GM19397 (cell line): Measurements from ENCODE around the gene NHERF1.

Source experiments
- ATAC-seq: cut with Tn5 transposase; IDR thresholded peaks from one replicate; pipeline ENCODE4 v1.9.1; 2021; ENCODE audit warnings: mild to moderate bottlenecking, moderate library complexity; ENCODE audit not compliant: unreplicated experiment

NHERF1 gene

GRCh38 chr17:74732042-74732867 is 16.2 kb upstream of the NHERF1 start:
- no peak for ATAC-seq

- ATAC-seq = no peak
Measured at GRCh38 chr17:74733365-74734122, 14.9 kb upstream of the NHERF1 start.

- no peak for ATAC-seq
Measured at GRCh38 chr17:74734256-74734655, 14.2 kb upstream of the NHERF1 start.

GRCh38 chr17:74736513-74737298 is 11.7 kb upstream of the NHERF1 start, which contains the start of gene RAB37:
Gene RAB37 (plus strand): TSS chr17:74737256. CDS start chr17:74737273, 17 bp downstream.
- no peak for ATAC-seq

- ATAC-seq = no peak
Measured at GRCh38 chr17:74737299-74738050, 11.0 kb upstream of the NHERF1 start.

- ATAC-seq = no peak
Measured at GRCh38 chr17:74738051-74738996, 10.1 kb upstream of the NHERF1 start.

- no peak for ATAC-seq
Measured at GRCh38 chr17:74739227-74739831, 9.1 kb upstream of the NHERF1 start.

GRCh38 chr17:74740173-74740572 is 8.3 kb upstream of the NHERF1 start:
- ATAC-seq = no peak

- ATAC-seq = no peak
Measured at GRCh38 chr17:74740641-74741387, 7.6 kb upstream of the NHERF1 start.

- ATAC-seq = peak; percentile 50
Measured at GRCh38 chr17:74742153-74742515, 6.3 kb upstream of the NHERF1 start.

GRCh38 chr17:74742978-74743545 is 5.4 kb upstream of the NHERF1 start:
- ATAC-seq = no peak

- no peak for ATAC-seq
Measured at GRCh38 chr17:74743755-74744154, 4.7 kb upstream of the NHERF1 start.

- ATAC-seq = no peak
Measured at GRCh38 chr17:74744349-74744713, 4.1 kb upstream of the NHERF1 start.

GRCh38 chr17:74744714-74745547 is 3.5 kb upstream of the NHERF1 start:
- no peak for ATAC-seq

- no peak for ATAC-seq
Measured at GRCh38 chr17:74745548-74746177, 2.8 kb upstream of the NHERF1 start.

- no peak for ATAC-seq
Measured at GRCh38 chr17:74746376-74746775, 2.1 kb upstream of the NHERF1 start.

GRCh38 chr17:74746922-74747321 is 1.5 kb upstream of the NHERF1 start:
- no peak for ATAC-seq
